ENCODE results near the gene TTLL6. TPM values are rescaled to one million over a fixed set of nuclear protein-coding genes. Genes with fewer than 3 reads are reported as not detected.

Gene TTLL6
- total and polyA plus RNA-seq, 12 donors: under 0.01 to 2.0 (median 0.44) TPM; not detected in 4

- Histone ChIP-seq H3K36me3 (replicated peaks in 1 of 2) (no peaks in the 10 kb centered on the region), H3K27me3 (no peaks in the 10 kb centered on the region), H3K27ac (no peak overlapping the region), H3K9me3 (replicated peaks in 1 of 3) (no peaks in the 10 kb centered on the region), H3K4me3 (no peak overlapping the region), H3K4me1 (replicated peaks in 1 of 2) (no peaks in the 10 kb centered on the region)
- DNase-seq: no peak
- TF ChIP-seq POLR2A (IDR thresholded peaks at IDR 0.05) (no peak), CTCF (IDR thresholded peaks at IDR 0.05) (no peak)
- intact Hi-C loops (cut with DNase I): loop anchor here (5.0 kb wide), 3 partner anchors 65 to 115 kb away; partner anchors contain the start of genes HOXB13 (in 1 of the 2), PRAC1 (in 1 of the 2) and PRAC2 (in 1 of the 2)
- 37 to 56% (median 51%) methylated on average over 3 of the region's 3 CpGs for WGBS, 4 donors
Observed at GRCh38 chr17:48792033-48792798, 24.8 kb downstream of the TTLL6 start.

- DNase-seq: peak; percentile 82 to 93 (median 87)
- Histone ChIP-seq H3K9me3 (replicated peaks in 1 of 3) (no peaks in the 10 kb centered on the region), H3K27me3 (no peaks in the 10 kb centered on the region), H3K4me3 (no peak overlapping the region), H3K27ac (no peak overlapping the region), H3K36me3 (replicated peaks in 1 of 2) (no peaks in the 10 kb centered on the region), H3K4me1 (replicated peaks in 1 of 2) (no peaks in the 10 kb centered on the region)
- intact Hi-C loops (cut with DNase I): loop anchor here (5.0 kb wide), 3 partner anchors 64 to 114 kb away; partner anchors contain the start of genes HOXB13 (in 1 of the 2), PRAC1 (in 1 of the 2) and PRAC2 (in 1 of the 2)
- 35 to 49% (median 39%) methylated on average over 10 to 14 of the region's 14 CpGs for WGBS, 4 donors
- TF ChIP-seq POLR2A (IDR thresholded peaks at IDR 0.05): no peak
- peak; percentile 77 to 85 (median 82) for TF ChIP-seq CTCF (IDR thresholded peaks at IDR 0.05)
Observed at GRCh38 chr17:48791128-48792032, 25.6 kb downstream of the TTLL6 start.

- WGBS, 4 donors: 31 to 44% (median 35%) methylated on average over 7 to 9 of the region's 9 CpGs
- TF ChIP-seq POLR2A (IDR thresholded peaks at IDR 0.05) (no peak), CTCF (IDR thresholded peaks at IDR 0.05) (no peak)
- no peaks in the 10 kb centered on the region for H3K4me1 ChIP-seq (replicated peaks in 1 of 2)
Observed at GRCh38 chr17:48790607-48791127, 26.4 kb downstream of the TTLL6 start.

GRCh38 chr17:48787828-48788227 lies 29.2 kb downstream of the TTLL6 start:
- intact Hi-C loops (cut with DNase I): no loop called here
- H3K27me3 ChIP-seq: no peaks in the 10 kb centered on the region
- no peak overlapping the region for H3K27ac ChIP-seq
- H3K4me3 ChIP-seq: no peak overlapping the region
- H3K9me3 ChIP-seq (replicated peaks in 1 of 3): no peaks in the 10 kb centered on the region
- no peaks in the 10 kb centered on the region for H3K36me3 ChIP-seq (replicated peaks in 1 of 2)
- no peaks in the 10 kb centered on the region for H3K4me1 ChIP-seq (replicated peaks in 1 of 2)
- TF ChIP-seq CTCF (IDR thresholded peaks at IDR 0.05): no peak
- 53 to 71% (median 70%) methylated on average over 7 of the region's 7 CpGs for WGBS, 4 donors
- DNase-seq: no peak

More at GRCh38 chr17:48790607-48791127, 26.4 kb downstream of the TTLL6 start:
- Histone ChIP-seq H3K36me3 (replicated peaks in 1 of 2) (no peaks in the 10 kb centered on the region), H3K27me3 (no peaks in the 10 kb centered on the region), H3K4me3 (no peak overlapping the region), H3K9me3 (replicated peaks in 1 of 3) (no peaks in the 10 kb centered on the region), H3K27ac (no peak overlapping the region)
- DNase-seq: no peak
- intact Hi-C loops (cut with DNase I): loop anchor here (5.0 kb wide), 3 partner anchors 63 to 113 kb away; partner anchors contain the start of genes HOXB13 (in 1 of the 2), PRAC1 (in 1 of the 2) and PRAC2 (in 1 of the 2)
